Neuron (in vitro differentiated cells): Measurements from ENCODE around the gene UPB1.

Source experiments
- H2AFZ ChIP-seq: one replicate; pipeline ENCODE4 v1.6.1; 2013; ENCODE audit warnings: low read depth, mild to moderate bottlenecking, inconsistent platforms, low read length, moderate library complexity
- H3K27me3 ChIP-seq: one replicate; pipeline ENCODE4 v1.6.1; 2013; ENCODE audit warnings: low read length; ENCODE audit not compliant: insufficient read depth
- H3K36me3 ChIP-seq: one replicate; pipeline ENCODE4 v1.6.1; 2013; ENCODE audit warnings: low read length; ENCODE audit not compliant: insufficient read depth
- H3K4me1 ChIP-seq: one replicate; pipeline ENCODE4 v1.6.1; 2013; ENCODE audit warnings: low read length; ENCODE audit not compliant: insufficient read depth
- H3K4me3 ChIP-seq: 2 replicates; pipeline ENCODE4 v1.5.1; 2013; ENCODE audit warnings: mild to moderate bottlenecking, low read length, moderate library complexity
- H3K9me3 ChIP-seq: one replicate; pipeline ENCODE4 v1.6.1; 2013; ENCODE audit warnings: low read length

The UPB1 gene

DNA sequence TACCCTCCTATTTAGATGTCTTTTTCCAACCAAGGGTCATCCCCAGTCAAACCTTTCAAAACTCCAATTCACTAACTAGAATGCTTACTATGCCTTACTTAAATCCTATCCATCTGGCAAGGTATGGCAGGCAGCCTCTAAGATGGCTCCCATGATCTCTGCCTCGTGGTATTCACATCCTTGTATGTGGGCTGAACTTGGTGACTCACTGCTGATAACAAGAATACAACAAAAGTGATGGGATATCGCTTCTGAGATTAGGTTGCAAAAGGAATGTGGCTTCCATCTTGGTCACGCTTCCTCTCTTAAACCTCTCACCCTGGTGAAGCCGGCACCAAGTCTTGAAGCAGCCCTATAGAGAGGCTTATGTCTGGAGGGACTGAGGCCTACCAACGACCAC is 29.6 kb upstream of the UPB1 start:
- H2AFZ ChIP-seq: no peak overlapping the region
- no peaks in the 10 kb centered on the region for H3K27me3 ChIP-seq
- no peak overlapping the region for H3K4me3 ChIP-seq
- peaks cover 17% of the 10 kb centered on the region for H3K4me1 ChIP-seq
- H3K9me3 ChIP-seq: no peaks in the 10 kb centered on the region
- no peaks in the 10 kb centered on the region for H3K36me3 ChIP-seq

DNA sequence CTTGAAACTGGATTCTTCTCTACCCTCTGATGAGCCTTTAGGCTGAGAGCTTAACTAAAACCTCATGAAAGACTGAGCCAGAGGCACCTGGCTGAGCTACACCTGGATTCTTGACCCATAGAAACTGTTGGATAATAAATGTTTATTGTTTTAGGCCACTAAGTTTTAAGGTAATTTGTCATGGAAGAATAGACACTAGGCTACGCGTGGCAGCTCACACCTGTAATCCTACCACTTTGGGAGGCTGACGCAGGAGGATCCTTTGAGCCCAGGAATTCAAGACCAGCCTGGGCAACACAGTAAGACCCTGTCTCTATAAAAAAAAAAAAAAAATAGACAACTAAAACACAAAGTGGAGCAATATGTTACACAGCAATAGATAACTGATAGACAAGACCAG is 29.2 kb upstream of the UPB1 start:
- Histone ChIP-seq H2AFZ (no peak overlapping the region), H3K4me3 (no peak overlapping the region), H3K4me1 (peaks cover 17% of the 10 kb centered on the region), H3K36me3 (no peaks in the 10 kb centered on the region), H3K27me3 (no peaks in the 10 kb centered on the region), H3K9me3 (no peaks in the 10 kb centered on the region)

DNA sequence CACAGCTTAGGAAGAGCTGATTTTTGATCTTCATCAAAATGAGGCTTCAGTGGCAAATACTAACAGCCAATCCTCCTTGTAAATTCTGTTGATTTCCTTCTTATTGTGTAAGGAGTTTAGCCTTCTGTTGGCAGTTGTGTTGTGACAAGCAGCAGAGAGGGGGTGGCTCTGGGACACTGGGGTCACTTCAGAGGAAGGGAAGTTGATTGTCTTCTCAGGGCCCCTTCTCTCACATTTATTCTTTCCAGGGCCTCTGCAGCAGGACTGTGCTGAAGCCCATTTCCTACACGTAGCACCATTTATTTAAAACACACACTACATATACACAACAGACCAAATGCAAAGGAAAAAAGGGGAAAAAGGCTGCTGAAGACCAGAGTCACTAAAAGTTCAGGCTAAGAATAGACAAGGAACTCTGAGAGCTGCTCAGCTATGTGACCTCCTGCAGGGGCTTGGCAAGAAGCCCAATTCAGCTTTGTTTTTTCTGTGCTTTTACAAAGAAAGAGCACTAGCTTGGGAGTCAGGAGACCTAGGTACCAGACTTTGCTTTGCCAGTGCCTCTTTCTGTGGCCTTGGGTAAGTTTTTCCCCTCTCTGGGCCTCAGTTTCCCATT is 28.3 kb upstream of the UPB1 start:
- peaks cover 2% of the 10 kb centered on the region for H3K27me3 ChIP-seq
- H3K9me3 ChIP-seq: no peaks in the 10 kb centered on the region
- H2AFZ ChIP-seq: no peak overlapping the region
- H3K36me3 ChIP-seq: no peaks in the 10 kb centered on the region
- peaks cover 17% of the 10 kb centered on the region for H3K4me1 ChIP-seq
- H3K4me3 ChIP-seq: no peak overlapping the region

DNA sequence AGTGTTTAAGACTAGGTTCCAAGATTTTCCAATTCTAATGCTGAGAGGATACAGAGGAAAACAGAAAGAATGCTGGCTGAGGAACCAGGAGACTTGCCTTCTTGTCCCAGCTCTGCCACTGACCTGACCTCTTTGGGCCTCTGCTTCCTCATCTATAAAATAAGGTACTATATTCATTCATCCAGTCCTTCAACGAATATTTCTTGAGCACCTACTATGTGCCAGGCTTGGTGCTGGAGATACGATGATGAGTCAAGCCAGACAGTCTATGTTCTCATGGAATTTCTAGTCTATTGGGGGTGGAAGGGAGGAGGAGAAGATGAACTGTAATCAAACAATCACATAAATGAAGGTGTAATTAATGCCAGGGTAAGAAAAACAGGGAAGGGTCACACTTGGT is 27.8 kb upstream of the UPB1 start:
- Histone ChIP-seq H3K4me3 (no peak overlapping the region), H3K36me3 (no peaks in the 10 kb centered on the region), H3K9me3 (no peaks in the 10 kb centered on the region), H3K4me1 (peaks cover 17% of the 10 kb centered on the region), H2AFZ (no peak overlapping the region), H3K27me3 (peaks cover 4% of the 10 kb centered on the region)

DNA sequence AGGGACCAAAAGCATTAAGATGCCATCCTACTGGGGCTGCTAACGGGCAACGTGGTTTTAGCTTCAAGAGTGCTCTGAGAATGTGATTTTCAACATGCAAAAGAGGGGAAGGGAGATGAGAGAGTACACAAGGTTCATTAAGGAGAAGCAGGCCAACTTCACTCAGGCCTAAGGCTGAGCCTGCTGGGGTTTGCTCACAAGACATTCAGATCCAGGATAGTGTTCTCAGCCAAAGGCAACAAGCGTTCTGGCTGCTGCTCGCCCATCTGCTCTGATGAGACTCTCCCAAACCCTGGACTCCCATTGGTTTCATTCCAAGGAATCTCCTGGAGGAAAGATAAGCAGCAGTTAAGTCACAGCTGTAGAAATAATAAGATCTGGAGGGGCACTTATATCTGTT is 23.6 kb upstream of the UPB1 start:
- Histone ChIP-seq H3K36me3 (no peaks in the 10 kb centered on the region), H3K4me3 (no peak overlapping the region), H2AFZ (no peak overlapping the region), H3K4me1 (peaks cover 8% of the 10 kb centered on the region), H3K9me3 (no peaks in the 10 kb centered on the region), H3K27me3 (peaks cover 4% of the 10 kb centered on the region)

DNA sequence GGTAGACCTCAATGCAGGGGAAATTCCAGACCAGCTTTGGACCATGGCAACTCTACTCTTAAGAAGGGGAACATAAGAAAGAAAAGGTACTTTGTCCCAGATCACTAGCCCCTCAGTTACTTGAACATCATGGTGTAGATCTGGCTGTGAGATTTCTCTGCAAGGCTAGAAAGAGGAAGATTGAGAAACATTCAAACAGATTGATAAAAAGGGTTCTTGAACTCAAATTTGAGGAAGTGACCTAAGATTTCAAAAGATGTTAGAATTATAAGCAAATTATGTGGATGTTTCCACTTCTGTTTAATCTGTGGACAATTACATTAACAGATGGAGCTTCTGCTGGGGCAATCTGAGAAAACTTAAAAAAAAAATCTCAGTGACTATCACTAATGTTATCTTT is 21.8 kb upstream of the UPB1 start:
- no peak overlapping the region for H3K4me3 ChIP-seq
- H3K4me1 ChIP-seq: no peaks in the 10 kb centered on the region
- H3K27me3 ChIP-seq: peaks cover 4% of the 10 kb centered on the region
- no peaks in the 10 kb centered on the region for H3K9me3 ChIP-seq
- H3K36me3 ChIP-seq: no peaks in the 10 kb centered on the region
- no peak overlapping the region for H2AFZ ChIP-seq

DNA sequence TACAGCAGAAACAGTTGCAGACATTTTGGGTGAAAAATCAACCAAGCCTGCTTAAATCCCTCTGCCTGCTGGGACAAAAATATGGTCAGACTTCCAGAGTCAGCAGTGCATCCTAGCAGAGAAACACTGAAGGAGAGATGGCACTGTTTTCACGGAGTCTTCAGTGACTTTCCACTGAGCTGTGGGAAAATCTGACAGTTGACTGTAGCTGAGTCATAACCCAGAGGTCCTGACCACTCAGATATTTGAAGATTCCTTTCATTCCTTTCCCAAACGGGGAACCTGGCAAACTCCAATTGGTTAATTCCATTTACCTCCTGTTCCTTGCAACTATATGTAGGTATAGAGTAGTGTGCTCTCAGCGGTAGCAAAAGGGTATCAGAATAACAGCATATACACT is 20.9 kb upstream of the UPB1 start:
- no peaks in the 10 kb centered on the region for H3K4me1 ChIP-seq
- H3K27me3 ChIP-seq: peaks cover 4% of the 10 kb centered on the region
- H2AFZ ChIP-seq: no peak overlapping the region
- no peaks in the 10 kb centered on the region for H3K9me3 ChIP-seq
- H3K36me3 ChIP-seq: no peaks in the 10 kb centered on the region
- no peak overlapping the region for H3K4me3 ChIP-seq

DNA sequence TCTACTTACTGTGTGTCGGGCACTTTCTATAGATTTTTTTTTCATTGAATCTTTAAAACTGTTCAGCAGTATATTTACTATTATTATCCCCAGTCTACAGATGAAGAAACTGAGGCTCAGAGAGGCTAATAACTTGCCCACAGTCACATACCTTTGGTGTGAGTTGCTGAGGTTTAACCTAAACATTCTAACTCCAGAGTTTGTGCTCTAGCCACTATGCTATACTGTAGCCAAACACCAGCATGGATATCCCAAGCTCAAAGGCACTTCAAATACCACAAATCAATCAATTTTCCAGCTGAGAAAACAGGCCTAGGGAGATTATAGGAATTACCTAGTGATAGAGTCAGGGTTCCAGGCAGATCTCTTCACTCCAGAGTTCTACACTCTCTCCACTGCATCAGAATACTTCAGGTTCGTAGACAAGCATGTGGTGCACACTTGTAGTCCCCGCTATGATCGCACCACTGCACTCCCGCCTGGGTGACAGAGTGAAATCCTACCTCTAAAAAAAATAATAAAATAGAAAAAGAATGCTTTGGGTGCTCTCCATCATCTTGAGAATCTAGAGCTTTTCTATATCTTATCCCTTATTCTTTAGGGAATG is 20.4 kb upstream of the UPB1 start:
- no peak overlapping the region for H3K4me3 ChIP-seq
- H3K9me3 ChIP-seq: no peaks in the 10 kb centered on the region
- no peaks in the 10 kb centered on the region for H3K4me1 ChIP-seq
- H2AFZ ChIP-seq: no peak overlapping the region
- peaks cover 4% of the 10 kb centered on the region for H3K27me3 ChIP-seq
- no peaks in the 10 kb centered on the region for H3K36me3 ChIP-seq

DNA sequence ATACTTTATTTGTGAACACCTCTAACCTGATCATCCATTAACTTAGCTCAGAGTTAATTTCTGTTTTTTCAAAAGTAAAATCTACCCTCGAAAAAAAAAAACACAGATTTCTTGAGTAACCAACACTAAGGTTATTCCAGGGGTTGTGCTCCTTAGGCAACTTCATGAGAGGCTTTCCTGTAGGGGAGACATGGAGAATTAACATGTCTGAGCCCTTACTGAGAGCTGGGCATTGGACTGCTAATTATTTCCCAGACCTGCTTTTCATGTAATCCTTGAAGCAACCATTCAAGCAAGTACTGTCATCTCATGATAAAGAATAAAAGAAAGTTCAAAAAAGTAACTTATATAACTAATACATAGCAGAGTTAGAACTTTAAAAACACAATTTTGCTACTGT is 13.5 kb upstream of the UPB1 start:
- Histone ChIP-seq H3K27me3 (no peaks in the 10 kb centered on the region), H2AFZ (no peak overlapping the region), H3K4me1 (no peaks in the 10 kb centered on the region), H3K4me3 (no peak overlapping the region), H3K9me3 (no peaks in the 10 kb centered on the region), H3K36me3 (no peaks in the 10 kb centered on the region)

DNA sequence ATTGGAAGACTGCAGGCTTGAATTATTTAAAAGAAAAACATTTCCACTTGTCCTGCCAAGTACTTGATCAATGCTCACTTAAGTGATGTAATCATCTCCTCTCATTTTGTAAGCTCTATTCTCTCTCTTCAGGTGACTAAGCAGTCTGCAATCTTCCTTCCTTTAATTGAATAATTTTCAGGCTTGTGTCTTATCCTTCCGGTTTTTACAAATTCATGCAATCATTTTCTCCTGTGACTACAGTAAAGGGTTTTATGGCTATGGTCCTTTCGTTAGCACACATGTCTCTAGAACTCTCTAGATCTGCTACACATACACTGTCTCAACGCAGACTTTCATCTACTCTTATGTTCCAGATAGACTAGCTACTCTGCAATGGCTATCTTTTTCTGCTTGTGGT is 12.6 kb upstream of the UPB1 start:
- H3K36me3 ChIP-seq: no peaks in the 10 kb centered on the region
- H2AFZ ChIP-seq: no peak overlapping the region
- H3K9me3 ChIP-seq: no peaks in the 10 kb centered on the region
- no peak overlapping the region for H3K4me3 ChIP-seq
- no peaks in the 10 kb centered on the region for H3K27me3 ChIP-seq
- no peaks in the 10 kb centered on the region for H3K4me1 ChIP-seq

DNA sequence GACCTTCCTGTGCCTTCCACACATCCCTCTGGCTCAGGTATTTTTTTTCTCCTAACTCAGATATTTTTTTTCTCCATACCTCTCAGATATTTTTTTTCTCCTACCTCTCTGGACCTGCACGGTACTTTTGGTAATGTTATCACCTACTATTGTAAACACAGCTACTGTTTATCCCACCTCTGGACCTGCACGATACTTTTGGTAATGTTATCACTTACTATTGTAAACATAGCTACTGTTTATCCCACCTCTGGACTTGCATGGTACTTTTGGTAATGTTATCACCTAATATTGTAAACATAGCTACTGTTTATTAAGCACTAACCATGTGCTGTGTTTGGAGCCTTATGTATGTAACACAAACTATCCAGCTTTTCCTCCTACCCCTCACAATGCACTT is 12.1 kb upstream of the UPB1 start:
- Histone ChIP-seq H3K27me3 (no peaks in the 10 kb centered on the region), H3K4me1 (no peaks in the 10 kb centered on the region), H3K36me3 (no peaks in the 10 kb centered on the region), H2AFZ (no peak overlapping the region), H3K4me3 (no peak overlapping the region), H3K9me3 (no peaks in the 10 kb centered on the region)

DNA sequence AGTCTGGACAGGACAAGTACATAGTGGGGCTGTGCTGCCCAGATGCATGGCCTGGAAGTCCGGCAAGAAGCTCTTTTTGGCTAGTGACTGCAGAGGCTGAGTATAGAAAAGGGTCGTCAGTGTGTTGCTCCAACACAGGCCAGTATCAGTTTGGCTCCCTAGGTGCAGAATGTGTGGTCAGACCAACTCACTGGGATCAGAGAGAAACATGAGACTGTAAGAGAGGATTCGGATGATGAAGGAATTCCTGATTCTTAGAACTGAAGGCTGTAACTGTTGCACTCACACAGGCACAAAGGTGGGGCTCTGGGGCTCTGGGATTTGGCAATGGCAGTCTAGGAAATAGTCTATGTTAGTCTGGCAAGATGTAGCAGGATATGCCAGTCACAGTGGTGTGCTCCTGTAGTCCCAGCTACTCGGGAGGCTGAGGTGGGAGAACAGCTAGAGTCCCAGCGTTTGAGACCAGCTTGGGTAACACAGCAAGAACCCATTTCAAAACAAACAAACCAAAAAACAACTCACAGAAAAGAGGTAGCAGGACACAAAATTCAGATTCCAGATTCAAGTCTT is 11.1 kb upstream of the UPB1 start:
- H3K36me3 ChIP-seq: no peaks in the 10 kb centered on the region
- no peaks in the 10 kb centered on the region for H3K4me1 ChIP-seq
- no peak overlapping the region for H3K4me3 ChIP-seq
- H2AFZ ChIP-seq: no peak overlapping the region
- no peaks in the 10 kb centered on the region for H3K27me3 ChIP-seq
- H3K9me3 ChIP-seq: no peaks in the 10 kb centered on the region

DNA sequence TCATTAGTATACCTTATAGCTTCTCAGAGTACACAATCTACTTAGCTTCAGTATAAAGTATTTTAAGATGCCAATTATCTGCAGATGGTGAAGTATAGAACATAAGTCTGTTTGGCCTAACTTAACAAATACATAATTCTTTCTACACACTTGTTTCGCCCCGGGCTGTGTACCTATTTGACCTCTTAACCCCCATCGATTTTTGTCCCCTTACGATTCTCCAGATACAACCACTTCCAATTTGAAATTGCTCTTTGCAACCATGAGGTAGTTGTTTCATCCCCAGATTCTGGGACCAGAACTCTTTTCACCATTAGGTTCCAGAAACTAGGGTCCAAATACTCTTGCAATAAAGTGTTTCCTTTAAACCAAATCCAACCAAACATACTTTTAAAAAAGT is 10.0 kb upstream of the UPB1 start:
- Histone ChIP-seq H3K4me3 (no peak overlapping the region), H3K4me1 (no peaks in the 10 kb centered on the region), H3K9me3 (no peaks in the 10 kb centered on the region), H2AFZ (no peak overlapping the region), H3K36me3 (no peaks in the 10 kb centered on the region), H3K27me3 (no peaks in the 10 kb centered on the region)

DNA sequence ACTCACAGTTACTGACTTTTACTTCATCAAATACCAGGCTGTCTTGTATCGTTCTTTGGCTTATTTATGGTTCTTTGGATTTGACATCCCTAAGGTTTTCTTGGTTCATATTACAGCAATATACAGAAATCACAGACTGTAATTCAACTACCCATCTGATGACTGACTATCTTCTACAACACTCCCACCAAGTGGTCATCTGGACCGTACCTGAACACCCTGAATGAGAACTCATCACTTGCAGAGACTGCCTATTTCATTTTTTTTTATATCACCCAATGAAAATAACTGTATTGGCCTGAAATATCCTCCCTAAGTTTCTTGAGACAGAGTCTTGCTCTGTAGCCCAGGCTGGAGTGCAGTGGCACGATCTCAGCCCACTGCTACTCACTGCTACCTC is 9.5 kb upstream of the UPB1 start:
- Histone ChIP-seq H3K9me3 (no peaks in the 10 kb centered on the region), H3K4me3 (no peak overlapping the region), H3K27me3 (no peaks in the 10 kb centered on the region), H3K36me3 (no peaks in the 10 kb centered on the region), H2AFZ (no peak overlapping the region), H3K4me1 (no peaks in the 10 kb centered on the region)
